NCI-H524 treated with DMSO at 0.1 percent for 48 hours (cell line): ENCODE data around the gene CACNA1E.
"Not testable (repeated sequence)": the region's sequence is repeated elsewhere in the genome, so short reads cannot be mapped to it uniquely, and the experiment has no call there.

Experiments
- DNase-seq: peaks from one replicate; lab custom pipeline; 2025; lab: John Stamatoyannopoulos, UW

CACNA1E gene

DNA sequence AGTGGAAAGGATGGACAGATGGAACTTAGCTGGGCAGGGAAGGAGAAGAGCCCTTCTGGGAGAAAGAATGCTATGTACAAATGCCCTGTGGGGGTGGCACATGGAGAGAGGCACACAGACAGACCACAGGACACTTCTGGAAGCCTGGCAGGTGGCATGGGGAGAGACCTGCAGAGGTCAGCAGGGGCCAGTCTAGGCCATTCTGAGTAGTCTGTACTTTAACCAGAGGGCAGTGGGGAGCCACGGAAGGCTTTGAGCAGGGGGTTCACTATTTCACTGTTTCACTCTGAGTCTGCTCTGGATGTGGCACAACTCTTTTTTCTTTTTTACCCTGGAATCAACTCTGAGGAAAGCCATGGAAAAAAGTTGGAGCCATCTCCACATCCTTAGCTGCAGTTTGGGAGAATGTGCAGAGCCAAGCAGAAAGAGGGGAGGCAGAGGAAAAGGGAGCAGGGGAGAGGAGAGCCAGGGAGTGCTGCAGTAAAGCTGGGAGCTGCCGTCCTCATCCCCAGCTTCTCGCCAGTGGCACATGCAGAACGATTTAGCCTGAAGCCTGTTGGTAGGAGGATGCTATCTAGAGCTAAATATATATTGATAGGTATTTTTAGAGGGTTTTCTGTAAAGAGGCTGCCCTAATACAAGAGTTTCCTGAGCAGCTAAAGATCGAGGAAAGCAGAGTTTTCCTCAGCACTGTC is 34.0 kb downstream of the CACNA1E start:
- DNase-seq, result no peak

DNA sequence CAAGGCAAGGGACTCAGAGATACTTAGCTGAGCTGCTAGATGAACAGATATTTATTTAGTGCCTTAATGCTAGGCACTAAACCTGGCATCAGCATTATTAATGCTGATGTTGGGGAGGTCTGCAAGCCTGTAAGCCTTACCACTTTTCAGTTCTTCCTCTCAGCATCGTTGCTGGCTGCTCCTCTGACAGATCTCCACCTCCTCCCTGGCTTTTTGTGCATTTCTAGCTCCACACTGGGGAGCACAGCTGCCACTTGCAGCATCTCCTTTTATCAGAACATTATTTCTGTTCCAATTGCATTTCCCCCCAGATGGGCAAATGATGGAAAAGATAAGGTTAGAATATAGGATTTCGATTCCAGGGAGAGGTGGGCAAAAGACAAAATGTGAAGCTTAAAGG is 34.8 kb downstream of the CACNA1E start:
- DNase-seq, result no peak

DNA sequence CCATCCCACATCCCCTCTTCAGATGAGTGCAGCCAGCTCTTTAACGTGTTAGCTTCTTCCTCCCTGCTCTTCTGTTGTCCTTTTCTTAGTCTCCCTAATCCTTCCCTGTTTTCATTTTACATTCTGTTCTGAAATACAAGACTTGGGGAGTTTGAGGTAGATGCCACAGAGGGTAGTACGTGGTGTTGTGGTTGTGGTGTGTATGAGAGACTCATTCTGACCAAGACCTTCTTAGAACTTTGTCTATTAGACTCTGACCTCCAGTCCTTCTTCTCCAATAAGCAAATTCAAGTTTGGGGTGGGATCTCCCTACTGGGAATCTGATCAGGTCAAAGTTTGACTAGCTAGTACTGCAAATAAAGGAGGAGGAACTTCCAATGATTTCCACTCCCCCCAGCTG is 39.5 kb downstream of the CACNA1E start:
- DNase-seq, result no peak

DNA sequence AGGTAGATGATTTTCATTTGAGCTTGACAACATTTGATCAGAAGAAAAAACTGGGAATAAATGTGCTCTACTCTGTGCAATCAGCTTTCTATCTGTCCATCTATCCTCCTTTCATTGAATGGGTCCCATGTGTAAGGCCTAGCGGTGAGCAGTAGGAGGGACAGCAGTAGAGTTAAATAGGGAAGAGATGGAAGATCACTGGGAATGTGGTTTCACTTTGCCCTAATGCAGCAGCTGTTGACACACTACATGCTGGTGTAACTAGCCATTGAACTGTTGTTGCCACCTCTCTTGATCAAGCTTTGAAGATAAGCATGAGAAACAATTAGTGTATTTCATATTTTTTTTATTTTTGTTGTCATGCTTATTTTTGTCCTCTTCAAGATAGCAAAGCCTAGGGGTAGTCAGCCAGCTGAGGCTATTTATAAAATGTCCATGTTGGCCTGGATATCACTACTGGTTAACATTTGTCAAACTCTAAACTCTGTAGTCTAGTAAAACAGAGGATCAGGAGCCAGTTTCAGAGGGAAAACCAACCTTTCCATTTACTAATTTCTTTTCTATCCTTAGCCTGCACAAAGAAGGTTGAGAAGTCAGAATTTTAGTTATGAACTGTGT is 41.9 kb downstream of the CACNA1E start:
- no peak for DNase-seq

DNA sequence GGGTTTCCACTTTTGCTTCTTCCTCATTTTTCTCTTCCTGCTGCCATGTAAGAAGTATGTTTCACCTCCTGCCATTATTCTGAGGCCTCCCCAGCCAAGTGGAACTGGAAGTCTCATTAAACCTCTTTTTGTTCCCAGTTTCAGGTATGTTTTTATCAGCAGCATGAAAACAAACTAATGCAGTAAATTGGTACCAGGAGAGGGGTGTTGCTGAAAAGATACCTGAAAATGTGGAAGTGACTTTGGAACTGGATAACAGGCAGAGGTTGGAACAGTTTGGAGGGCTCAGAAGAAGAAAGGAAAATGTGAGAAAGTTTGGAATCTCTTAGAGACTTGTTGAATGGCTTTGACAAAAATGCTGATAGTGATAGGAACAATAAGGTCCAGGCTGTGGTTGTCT is 44.9 kb downstream of the CACNA1E start:
- not testable (repeated sequence) for DNase-seq

DNA sequence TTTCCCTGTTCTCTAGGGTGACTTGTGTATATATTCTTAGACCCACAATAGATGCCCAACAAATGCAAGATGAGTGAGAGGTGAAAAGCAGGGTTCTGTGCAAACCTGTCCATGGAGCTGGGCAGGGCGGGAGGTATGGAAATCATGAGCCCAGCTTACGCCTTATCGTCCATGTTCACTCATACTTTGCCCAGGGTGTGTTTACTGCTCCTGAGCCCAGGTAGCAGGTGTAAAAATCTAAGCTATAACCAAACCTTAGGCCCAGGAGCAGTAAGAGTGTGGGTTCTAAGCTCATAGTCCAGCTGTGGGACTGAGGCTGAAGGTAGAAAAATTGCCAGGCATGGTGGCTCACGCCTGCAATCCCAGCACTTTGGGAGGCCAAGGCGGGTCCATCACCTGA is 48.1 kb downstream of the CACNA1E start:
- no peak for DNase-seq

DNA sequence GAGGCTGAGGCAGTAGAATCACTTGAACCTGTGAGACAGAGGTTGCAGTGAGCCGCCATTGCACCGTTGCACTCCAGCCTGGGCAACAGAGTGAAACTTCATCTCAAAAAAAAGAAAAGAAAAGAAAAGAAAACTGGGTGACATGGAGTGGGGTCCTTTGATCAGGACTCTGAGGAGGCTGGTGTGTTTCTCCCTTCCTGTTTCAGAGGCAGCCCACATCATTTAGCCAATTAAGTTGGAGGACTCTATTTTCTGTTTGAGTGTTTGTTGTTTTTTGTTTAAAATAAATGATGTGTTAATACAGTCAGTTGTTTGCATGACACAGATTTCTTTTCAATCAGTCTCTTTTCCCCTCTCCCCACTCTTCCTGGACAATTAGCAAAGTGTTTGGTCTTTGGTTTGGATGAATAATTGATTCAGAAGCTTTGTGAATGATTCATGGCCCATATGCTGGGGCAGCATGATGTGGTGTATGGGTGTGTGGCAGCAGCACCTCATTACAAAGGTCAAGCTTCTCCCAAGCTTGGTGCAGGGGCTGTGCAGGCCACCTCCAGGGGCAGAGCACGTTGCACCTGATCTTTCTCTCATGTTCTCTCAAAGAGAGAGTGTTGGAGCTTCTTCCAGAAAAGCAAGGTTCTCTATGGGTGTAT is 48.8 kb downstream of the CACNA1E start:
- DNase-seq, result no peak

DNA sequence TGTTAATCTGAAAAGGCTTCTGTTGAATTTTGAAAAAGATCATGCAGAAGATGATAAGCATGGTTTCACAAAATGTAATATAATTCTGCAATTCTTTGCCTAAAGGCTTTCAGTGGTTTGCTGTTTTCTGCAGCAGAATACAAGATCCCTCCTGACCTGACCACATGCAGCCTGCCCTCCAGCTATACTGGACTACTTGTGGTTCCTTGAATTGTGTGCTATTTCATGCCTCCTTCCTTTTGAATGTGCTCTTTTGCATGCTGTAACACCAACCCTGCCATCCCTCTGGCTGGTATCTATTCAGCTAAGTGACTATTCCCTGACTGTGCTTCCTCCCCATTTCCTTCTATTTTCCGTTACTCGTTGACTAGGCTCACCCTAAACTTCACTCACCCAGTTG is 55.5 kb downstream of the CACNA1E start:
- DNase-seq, result no peak

DNA sequence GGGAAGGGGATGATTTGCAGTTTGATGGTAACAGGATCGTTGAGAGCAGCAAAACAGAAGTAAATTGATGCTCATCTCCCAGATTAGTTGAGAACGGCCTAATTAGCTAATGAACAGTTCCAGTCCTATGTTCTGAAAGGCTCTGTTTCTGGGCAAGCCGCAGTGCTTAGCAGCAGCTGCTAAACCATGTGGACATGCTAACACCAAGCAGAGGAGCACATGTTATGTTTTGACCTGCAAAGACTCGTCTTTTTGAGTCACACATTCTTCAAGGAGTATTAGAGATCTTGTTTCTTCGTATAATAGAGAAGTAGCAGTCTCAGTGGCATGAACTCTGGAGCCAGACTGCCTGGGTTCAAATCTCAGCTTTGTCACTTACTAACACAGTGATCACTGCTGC is 58.1 kb downstream of the CACNA1E start:
- DNase-seq, result no peak

DNA sequence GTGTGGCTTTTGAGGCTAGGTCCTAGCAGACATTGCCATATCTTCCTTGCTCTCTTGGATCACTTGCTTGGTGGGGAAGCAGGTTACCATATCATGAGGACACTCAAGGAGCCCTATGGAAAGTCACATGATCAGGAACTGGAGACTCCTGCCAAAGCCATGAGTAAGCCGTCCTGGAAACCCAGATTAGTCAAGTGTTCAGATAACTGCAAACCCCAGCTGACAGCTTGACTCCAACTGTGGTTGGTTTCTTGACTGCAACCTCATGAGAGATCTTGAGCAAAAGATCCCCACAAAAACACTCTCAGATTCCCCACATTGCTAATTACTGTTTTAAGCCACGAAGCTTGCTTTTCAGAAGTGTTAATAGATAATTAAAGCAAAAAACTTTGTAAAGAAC is 58.6 kb downstream of the CACNA1E start:
- no peak for DNase-seq

DNA sequence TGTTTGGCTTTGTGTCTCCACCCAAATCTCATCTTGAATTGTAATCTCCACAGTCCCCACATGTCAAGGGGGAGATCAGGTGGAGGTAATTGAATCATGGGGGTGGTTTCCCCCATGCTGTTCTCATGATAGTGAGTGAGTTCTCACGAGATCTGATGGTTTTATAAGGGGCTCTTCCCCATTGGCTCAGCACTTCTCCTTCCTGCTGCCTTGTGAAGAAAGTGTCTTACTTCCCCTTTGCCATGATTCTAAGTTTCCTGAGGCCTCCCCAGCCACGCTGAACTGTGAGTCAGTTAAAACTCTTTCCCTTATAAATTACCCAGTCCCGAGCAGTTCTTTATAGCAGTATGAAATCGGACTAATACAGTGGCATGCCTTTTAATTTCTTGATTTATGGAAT is 59.1 kb downstream of the CACNA1E start:
- not testable (repeated sequence) for DNase-seq

DNA sequence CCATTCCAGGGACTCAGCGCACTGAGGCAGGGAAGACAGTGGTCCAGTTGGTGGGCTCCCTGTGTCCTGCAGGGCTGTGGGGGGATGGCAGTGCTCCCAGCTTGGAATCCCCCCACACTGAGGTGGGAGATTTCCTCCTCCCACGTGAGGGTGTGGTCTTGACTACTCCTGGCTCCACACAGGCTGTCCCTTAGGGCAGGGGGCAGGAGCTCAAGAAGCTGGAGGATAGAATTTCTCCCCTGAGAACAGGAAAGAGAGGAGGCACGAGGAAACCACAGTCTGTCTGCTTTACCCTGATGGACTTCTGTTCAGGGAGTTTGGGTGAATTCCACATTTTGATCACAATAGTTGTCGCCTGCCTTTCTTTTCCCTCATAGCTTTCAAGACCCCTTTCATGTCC is 62.1 kb downstream of the CACNA1E start:
- no peak for DNase-seq

DNA sequence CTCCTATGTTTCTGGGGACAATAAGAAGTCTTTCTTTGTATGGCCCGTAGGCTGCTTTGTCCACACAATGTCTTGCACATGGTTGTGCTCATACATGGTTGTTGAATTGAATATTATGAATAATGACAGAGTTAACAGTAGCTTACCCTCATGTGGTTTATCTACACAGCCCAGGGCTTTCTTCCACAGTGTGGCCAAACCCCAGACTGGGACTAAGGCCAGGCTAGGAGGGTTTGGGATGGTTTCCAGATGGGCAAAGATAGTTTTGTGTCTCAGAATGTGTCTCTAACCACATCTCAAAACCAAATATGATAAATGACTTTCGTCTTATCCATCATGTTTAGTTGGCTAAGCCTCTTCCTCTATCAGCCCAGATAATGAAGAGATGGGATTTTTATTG is 65.2 kb downstream of the CACNA1E start:
- no peak for DNase-seq

DNA sequence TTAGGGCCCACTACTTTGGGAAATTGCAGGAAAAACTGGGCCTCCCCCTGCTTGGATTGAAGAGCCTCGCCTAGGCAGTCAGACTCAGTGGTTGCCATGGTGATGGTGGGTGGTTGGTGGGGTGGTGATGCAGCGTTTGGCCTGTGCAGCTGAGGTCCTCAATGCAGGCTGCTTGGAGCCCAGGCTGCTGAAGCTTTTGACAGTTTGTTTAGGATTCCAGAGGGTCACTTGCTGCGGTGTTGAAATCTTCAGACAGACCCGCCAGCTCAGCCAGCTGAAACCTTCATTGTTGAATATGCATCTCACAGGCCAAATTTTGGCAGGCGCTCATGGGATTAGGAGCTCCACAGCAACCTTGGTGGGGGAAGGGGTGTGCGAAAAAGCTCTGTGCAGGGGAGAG is 67.9 kb downstream of the CACNA1E start:
- no peak for DNase-seq

DNA sequence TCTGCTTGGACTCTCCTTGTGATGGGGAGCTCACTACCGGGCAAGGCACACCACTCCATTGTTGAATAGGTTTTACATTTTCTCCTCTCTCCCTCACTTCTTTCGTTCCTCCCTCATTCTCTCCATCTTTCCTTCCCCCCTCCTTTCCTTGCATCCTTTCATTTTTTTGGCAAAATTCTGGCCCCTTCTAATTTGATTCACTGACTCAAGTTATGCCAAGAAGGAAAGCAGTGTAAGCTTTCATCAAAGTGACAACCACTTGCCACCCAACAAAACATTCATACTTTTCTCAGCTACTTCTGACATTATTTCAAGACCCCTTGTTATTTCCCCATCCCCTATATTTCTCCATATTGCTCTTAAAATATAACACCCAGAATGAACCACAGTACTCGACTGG is 68.4 kb downstream of the CACNA1E start:
- DNase-seq, result no peak

DNA sequence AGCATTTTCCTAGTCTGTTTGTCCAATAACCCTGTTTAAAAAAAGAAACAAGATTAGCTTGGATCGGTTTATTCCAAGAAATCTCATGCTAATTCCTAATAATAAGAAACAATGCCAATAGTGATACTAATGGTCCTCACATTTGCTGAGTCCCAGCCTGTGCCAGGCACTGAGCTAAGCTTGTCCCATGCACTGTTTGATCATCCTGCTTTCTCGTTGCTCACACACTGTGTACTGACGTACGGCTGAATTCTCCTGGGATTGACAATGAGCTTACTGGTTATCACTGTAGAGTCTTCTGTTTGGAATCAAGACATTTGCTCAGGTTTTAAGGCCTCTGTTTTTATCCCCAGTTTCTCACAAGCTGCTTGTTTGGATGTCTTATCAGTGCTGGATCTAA is 71.1 kb downstream of the CACNA1E start:
- no peak for DNase-seq

DNA sequence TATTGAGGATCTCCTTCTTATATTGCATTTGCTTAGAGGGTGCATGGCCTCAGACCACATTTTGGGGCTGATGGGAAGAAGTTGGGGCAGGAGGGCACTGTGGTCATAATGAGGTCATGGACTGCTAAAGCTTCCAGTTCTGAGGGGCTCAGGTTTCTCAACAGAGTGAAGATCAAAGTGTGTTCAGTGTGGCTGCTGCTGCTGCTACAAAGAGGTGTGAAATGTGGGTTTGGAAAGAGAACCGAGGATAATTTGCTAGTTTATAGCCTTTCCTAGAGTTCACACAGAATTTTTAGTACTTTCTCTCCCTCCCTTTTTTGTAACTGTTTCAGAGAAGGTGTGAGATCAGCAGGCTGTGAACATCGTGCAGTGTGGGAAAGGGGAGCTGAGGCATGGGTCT is 73.3 kb downstream of the CACNA1E start:
- no peak for DNase-seq

DNA sequence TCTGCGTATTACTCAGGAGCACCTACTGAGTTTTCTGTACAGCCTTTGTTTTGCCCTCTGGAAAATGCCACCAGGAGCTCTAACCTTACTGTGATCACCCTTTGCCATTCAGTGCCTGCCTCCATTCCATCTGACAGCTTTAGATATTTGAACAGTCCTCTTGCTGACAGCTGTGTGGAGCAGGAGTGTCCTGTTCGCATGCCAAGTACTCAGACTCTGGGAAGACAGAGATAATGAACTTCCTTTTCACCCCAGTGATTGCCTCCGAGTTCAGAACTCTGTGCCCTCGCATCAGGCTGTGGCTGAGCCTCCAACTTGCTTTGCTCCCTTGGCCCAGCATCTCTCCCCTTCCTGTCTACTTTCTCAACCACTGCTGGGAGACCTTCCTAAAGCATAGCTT is 74.0 kb downstream of the CACNA1E start:
- no peak for DNase-seq

DNA sequence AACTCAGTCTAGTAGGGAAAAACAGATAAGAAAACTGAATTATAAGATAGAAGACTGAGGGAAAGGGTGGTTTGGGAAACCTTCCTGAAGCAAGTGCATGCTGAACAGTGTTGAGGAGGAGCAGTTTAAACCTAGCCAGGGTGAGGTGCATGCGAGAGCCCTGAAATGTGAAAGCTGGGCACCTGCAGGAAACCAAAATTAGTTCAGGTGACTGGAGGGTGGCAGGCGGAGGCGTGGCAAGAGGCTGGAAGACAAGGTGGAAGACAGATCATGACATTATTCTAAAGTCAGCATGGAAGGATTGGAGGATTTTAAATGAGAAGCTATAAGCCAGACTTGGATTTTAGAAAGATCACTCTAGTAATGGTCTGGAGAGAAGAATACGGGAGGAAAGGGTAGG is 75.1 kb downstream of the CACNA1E start:
- DNase-seq, result no peak

DNA sequence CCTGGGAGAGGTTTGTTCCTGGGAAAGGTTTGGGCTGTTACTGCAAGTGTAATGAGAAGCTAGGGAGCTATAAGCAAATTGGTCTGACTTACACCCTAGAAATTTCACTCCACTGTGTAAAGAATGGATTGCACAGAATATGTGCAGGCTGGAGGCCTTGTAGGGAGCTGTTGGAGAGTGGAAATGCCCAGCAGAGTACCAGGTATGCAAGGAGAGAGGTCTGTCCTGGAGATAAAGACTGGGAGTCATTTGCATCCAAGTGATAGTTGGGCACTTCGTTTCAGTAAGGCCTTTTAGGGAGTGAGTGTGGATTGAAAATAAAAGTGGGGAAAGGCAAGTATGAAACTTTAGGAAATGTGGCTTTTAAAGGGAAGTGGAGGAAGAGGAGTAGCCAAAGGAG is 75.8 kb downstream of the CACNA1E start:
- no peak for DNase-seq

DNA sequence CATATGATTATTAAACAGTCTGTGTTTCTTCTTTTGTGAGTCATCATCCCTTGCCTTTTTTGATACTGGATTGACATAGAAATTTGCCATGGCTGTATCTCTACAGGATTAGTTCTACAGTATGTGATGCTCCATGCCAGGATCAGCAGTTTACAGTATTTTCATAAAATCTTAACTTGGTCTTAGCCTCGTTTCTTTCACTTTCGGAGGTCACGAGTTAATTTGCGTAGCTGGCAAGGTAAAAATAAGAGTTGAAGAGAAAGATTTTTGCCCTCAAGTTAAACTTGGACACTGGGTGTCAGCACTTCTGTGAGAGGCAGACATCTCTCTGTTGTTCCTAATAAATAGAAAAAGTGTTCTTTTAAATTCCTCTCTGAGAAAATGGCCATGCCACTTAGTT is 79.1 kb downstream of the CACNA1E start:
- DNase-seq, result no peak

DNA sequence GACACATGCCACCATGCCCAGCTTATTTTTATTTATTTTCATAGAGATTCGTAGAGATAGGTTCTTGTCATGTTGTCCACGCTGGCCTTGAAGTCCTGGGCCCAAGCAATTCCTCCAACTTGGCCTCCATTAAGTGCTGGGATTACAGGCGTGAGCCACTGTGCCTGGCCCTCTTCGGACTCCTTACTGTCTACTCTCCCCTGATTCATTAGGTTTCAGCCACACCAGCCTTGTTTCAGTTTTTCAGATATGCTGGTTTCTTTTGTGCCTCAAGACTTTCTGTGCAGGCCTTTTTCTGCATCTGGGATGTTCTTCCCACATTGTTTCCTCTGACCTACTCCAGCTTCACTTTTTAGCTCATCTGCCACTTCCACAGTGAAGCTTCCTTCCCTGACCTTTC is 85.4 kb downstream of the CACNA1E start:
- no peak for DNase-seq

DNA sequence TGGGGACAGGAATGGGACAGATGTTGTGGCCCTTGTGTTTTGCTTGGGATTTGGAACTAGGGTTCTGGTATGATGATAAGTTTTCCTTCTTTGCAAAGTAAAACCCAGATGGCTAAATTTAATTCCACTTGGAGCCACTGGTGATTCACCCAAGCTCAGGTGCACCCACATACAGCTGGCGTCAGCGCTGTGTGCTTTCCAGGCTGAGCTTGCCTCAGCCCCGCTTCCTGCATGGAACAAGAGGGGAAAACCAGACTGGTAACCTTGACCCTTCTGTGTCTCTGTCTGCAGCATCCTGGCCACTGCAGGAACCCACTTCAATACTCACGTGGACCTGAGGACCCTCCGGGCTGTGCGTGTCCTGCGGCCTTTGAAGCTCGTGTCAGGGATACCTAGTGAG is 94.2 kb downstream of the CACNA1E start:
- no peak for DNase-seq

DNA sequence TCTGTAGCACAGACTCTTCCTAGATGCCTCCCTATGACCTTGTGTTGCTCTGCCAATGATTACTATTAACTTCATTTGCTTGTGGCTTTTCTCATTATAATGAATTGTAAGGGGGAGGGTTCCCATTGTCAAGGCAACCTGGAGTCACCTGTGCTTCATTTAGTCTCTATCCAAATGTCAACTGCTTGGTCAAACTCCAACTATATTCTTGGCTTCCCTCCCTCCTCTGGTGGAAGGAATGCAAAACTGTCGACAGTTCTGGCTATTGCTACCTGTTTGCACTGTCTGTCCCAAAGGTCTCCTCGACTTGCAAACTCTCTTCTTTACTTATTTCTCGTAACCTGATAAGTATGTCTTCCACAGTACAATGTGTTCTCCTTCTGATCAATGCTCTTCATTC is 100.3 kb downstream of the CACNA1E start:
- DNase-seq, result no peak
